ENCODE results near the gene NDUFS8. TPM values are rescaled to one million over a fixed set of nuclear protein-coding genes. Genes with fewer than 3 reads are reported as not detected.

NDUFS8 gene
- total and polyA plus RNA-seq, 2 experiments from 2014 or later = 175 to 308 TPM

GRCh38 chr11:68015467-68015866 is 15.0 kb upstream of the NDUFS8 start (continued):
- TF ChIP-seq, protein P1, sequence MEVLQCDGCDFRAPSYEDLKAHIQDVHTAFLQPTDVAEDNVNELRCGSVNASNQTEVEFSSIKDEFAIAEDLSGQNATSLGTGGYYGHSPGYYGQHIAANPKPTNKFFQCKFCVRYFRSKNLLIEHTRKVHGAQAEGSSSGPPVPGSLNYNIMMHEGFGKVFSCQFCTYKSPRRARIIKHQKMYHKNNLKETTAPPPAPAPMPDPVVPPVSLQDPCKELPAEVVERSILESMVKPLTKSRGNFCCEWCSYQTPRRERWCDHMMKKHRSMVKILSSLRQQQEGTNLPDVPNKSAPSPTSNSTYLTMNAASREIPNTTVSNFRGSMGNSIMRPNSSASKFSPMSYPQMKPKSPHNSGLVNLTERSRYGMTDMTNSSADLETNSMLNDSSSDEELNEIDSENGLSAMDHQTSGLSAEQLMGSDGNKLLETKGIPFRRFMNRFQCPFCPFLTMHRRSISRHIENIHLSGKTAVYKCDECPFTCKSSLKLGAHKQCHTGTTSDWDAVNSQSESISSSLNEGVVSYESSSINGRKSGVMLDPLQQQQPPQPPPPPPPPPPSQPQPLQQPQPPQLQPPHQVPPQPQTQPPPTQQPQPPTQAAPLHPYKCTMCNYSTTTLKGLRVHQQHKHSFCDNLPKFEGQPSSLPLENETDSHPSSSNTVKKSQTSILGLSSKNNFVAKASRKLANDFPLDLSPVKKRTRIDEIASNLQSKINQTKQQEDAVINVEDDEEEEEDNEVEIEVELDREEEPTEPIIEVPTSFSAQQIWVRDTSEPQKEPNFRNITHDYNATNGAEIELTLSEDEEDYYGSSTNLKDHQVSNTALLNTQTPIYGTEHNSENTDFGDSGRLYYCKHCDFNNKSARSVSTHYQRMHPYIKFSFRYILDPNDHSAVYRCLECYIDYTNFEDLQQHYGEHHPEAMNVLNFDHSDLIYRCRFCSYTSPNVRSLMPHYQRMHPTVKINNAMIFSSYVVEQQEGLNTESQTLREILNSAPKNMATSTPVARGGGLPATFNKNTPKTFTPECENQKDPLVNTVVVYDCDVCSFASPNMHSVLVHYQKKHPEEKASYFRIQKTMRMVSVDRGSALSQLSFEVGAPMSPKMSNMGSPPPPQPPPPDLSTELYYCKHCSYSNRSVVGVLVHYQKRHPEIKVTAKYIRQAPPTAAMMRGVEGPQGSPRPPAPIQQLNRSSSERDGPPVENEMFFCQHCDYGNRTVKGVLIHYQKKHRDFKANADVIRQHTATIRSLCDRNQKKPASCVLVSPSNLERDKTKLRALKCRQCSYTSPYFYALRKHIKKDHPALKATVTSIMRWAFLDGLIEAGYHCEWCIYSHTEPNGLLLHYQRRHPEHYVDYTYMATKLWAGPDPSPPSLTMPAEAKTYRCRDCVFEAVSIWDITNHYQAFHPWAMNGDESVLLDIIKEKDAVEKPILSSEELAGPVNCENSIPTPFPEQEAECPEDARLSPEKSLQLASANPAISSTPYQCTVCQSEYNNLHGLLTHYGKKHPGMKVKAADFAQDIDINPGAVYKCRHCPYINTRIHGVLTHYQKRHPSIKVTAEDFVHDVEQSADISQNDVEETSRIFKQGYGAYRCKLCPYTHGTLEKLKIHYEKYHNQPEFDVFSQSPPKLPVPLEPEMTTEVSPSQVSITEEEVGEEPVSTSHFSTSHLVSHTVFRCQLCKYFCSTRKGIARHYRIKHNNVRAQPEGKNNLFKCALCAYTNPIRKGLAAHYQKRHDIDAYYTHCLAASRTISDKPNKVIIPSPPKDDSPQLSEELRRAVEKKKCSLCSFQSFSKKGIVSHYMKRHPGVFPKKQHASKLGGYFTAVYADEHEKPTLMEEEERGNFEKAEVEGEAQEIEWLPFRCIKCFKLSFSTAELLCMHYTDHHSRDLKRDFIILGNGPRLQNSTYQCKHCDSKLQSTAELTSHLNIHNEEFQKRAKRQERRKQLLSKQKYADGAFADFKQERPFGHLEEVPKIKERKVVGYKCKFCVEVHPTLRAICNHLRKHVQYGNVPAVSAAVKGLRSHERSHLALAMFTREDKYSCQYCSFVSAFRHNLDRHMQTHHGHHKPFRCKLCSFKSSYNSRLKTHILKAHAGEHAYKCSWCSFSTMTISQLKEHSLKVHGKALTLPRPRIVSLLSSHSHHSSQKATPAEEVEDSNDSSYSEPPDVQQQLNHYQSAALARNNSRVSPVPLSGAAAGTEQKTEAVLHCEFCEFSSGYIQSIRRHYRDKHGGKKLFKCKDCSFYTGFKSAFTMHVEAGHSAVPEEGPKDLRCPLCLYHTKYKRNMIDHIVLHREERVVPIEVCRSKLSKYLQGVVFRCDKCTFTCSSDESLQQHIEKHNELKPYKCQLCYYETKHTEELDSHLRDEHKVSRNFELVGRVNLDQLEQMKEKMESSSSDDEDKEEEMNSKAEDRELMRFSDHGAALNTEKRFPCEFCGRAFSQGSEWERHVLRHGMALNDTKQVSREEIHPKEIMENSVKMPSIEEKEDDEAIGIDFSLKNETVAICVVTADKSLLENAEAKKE (CRISPR knock-in tag; IDR thresholded peaks at IDR 0.05) = no peak
- no peak for TF ChIP-seq EZH2 (IDR thresholded peaks at IDR 0.05; ENCODE audit: low read depth, unreplicated experiment)

DNA sequence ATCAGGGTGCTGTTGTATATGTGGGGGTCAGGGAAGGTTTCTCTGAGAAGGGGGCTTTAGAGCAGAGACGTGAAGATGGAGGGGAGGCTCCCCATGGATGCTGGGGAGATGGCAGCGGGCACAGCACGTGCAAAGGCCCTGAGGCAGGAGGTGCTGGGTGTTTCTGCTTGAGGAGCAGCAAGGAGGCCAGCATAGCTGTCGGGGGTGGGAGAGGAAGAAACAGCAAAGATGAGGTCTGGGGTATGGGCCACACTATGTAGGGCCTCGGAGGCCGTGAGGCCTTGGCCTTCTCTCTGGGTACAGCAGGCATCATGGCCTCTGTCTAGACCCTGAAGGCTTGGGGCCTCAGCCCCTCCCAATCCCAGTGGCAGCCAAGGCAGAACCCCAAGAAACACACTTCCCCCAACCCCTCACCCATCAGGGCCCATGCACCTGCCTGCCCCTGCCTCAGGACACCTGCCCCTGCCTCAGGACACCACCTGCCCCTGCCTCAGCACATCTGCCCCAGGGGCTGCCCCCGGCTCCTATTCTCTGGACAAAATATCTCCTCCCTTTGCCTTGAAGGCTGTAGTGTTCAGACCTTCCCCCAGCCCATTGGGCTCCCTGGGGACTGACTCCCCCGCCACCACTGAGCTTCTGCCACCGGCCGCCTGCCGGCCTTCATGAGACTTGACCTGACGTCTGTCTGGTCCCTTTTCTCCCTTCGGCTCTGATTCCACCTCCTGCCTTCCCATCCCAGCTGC is 14.1 kb upstream of the NDUFS8 start:
- Histone ChIP-seq H3K4me3 (no peak overlapping the region), H3K9me2 (ENCODE audit: insufficient read depth) (no peaks in the 10 kb centered on the region), H3F3A (replicated peaks; ENCODE audit: low read depth) (no peaks in the 10 kb centered on the region), H3K27ac (ENCODE audit: low read depth) (no peak overlapping the region), H3K4me1 (ENCODE audit: insufficient read depth) (no peaks in the 10 kb centered on the region), H3K27me3 (ENCODE audit: insufficient read depth) (no peaks in the 10 kb centered on the region), H3K79me2 (replicated peaks; ENCODE audit: insufficient read depth) (no peaks in the 10 kb centered on the region), H4K20me1 (replicated peaks; ENCODE audit: insufficient read depth) (no peaks in the 10 kb centered on the region), H3K4me2 (no peak overlapping the region), H3K36me3 (ENCODE audit: insufficient read depth) (no peaks in the 10 kb centered on the region), H2AFZ (no peak overlapping the region)
- Mint-ChIP-seq H3K9me3 (no peaks in the 10 kb centered on the region), H3K4me3 (no peak overlapping the region), H3K36me3 (ENCODE audit: low read depth) (no peaks in the 10 kb centered on the region), H3K4me1 (peaks cover 14% of the 10 kb centered on the region), H3K27me3 (ENCODE audit: insufficient read depth, low read depth, poor library complexity) (peaks cover 15% of the 10 kb centered on the region), H3K27ac (no peak overlapping the region)
- no peak for DNase-seq (ENCODE audit: low spot score)
- no peak for ATAC-seq
- TF ChIP-seq EZH2phosphoT487 (IDR thresholded peaks at IDR 0.05; ENCODE audit: unreplicated experiment) (no peak), ZNF331 (CRISPR knock-in tag; IDR thresholded peaks at IDR 0.05; ENCODE audit: low read depth) (no peak), EZH2 (IDR thresholded peaks at IDR 0.05; ENCODE audit: low read depth, unreplicated experiment) (no peak), NANOG (IDR thresholded peaks at IDR 0.05; ENCODE audit: borderline replicate concordance) (no peak), STAT1 (IDR thresholded peaks at IDR 0.05; ENCODE audit: unreplicated experiment) (no peak), REST (IDR thresholded peaks at IDR 0.05; ENCODE audit: unreplicated experiment) (no peak), ZNF114 (CRISPR knock-in tag; IDR thresholded peaks at IDR 0.05) (no peak), ETS1 (IDR thresholded peaks at IDR 0.05) (no peak), CREB1 (CRISPR knock-in tag; IDR thresholded peaks at IDR 0.05; ENCODE audit: low read depth) (no peak), JUNB (IDR thresholded peaks at IDR 0.05; ENCODE audit: unreplicated experiment) (no peak)
- TF ChIP-seq, protein P2, sequence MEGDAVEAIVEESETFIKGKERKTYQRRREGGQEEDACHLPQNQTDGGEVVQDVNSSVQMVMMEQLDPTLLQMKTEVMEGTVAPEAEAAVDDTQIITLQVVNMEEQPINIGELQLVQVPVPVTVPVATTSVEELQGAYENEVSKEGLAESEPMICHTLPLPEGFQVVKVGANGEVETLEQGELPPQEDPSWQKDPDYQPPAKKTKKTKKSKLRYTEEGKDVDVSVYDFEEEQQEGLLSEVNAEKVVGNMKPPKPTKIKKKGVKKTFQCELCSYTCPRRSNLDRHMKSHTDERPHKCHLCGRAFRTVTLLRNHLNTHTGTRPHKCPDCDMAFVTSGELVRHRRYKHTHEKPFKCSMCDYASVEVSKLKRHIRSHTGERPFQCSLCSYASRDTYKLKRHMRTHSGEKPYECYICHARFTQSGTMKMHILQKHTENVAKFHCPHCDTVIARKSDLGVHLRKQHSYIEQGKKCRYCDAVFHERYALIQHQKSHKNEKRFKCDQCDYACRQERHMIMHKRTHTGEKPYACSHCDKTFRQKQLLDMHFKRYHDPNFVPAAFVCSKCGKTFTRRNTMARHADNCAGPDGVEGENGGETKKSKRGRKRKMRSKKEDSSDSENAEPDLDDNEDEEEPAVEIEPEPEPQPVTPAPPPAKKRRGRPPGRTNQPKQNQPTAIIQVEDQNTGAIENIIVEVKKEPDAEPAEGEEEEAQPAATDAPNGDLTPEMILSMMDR (conservative IDR thresholded peaks at IDR 0.05; ENCODE audit: low read depth in 2 of 2) = no peak

Data from GM23338 (cell line).